H1 (cell line): ENCODE results near the gene MGST2. TPM values are rescaled to one million over a fixed set of nuclear protein-coding genes. Genes with fewer than 3 reads are reported as not detected.

Experiments used
- CTCF ChIA-PET: fragments of 300-600 bp; sonication (Branson Sonifier 250); formaldehyde crosslinking; loops from one replicate; lab custom pipeline; 2021; ENCODE audit not compliant: partially characterized antibody; lab: Charles Lee
- POLR2A ChIA-PET: fragments of 300-600 bp; sonication (Branson Sonifier 250); formaldehyde crosslinking; loops from one replicate; lab custom pipeline; 2021; ENCODE audit warnings: inconsistent platforms; ENCODE audit not compliant: partially characterized antibody; lab: Charles Lee
- DNase-seq, 2 experiments: peaks; one replicate each; pipeline versions ENCODE4 v3.0.0 to v3.0.0-alpha.2; 2010 to 2022; ENCODE audit warnings: low spot score in 2 of 2, low read depth in 1 of 2, mixed read lengths in 1 of 2
- FAIRE-seq: peaks from 2 replicates; lab custom pipeline; 2011; peaks lifted over from hg19 to GRCh38; lab: Jason Lieb, UNC
- H2AFZ ChIP-seq: 2 replicates; pipeline ENCODE4 v1.8.1; 2012; ENCODE audit warnings: low read length, inconsistent platforms
- H2AK5ac ChIP-seq: 2 replicates; pipeline ENCODE4 v1.6.1; 2013; ENCODE audit warnings: low read depth, low read length
- H2BK120ac ChIP-seq: replicated peaks from 2 replicates; pipeline ENCODE3; 2013; ENCODE audit warnings: low read depth, low read length, inconsistent platforms
- H2BK12ac ChIP-seq: 2 replicates; pipeline ENCODE4 v1.6.1; 2013; ENCODE audit warnings: low read depth, low read length
- H2BK15ac ChIP-seq: 2 replicates; pipeline ENCODE4 v1.6.1; 2013; ENCODE audit warnings: low read length
- H2BK20ac ChIP-seq: 2 replicates; pipeline ENCODE4 v1.6.1; 2013; ENCODE audit warnings: low read length
- H2BK5ac ChIP-seq: 2 replicates; pipeline ENCODE4 v1.6.1; 2013; ENCODE audit warnings: low read depth, low read length
- H3K14ac ChIP-seq: 2 replicates; pipeline ENCODE4 v1.6.1; 2013; ENCODE audit warnings: inconsistent platforms; ENCODE audit not compliant: insufficient read length
- H3K18ac ChIP-seq: 2 replicates; pipeline ENCODE4 v1.6.1; 2013; ENCODE audit warnings: low read length; ENCODE audit errors: extremely low read depth
- H3K23ac ChIP-seq: 2 replicates; pipeline ENCODE4 v1.6.1; 2013; ENCODE audit warnings: inconsistent platforms; ENCODE audit not compliant: insufficient read length
- H3K23me2 ChIP-seq: 2 replicates; pipeline ENCODE4 v1.6.1; 2013; ENCODE audit warnings: low read depth, low read length
- H3K27ac ChIP-seq: 2 replicates; pipeline ENCODE4 v1.6.1; 2011; ENCODE audit warnings: low read depth, low read length, inconsistent platforms
- H3K27me3 ChIP-seq, 4 experiments: replicated peaks in 1 of 4; 1 replicate in 1 of 4; 2 replicates in 3 of 4; pipeline versions ENCODE4 v1.6.1 to v1.8.1; 2011 to 2013; ENCODE audit warnings: low read length in 3 of 4, mild to moderate bottlenecking in 3 of 4, inconsistent platforms in 2 of 4, mixed read lengths in 2 of 4, moderate library complexity in 1 of 4; ENCODE audit not compliant: control insufficient read depth in 3 of 4, insufficient read depth in 3 of 4; ENCODE audit errors: extremely low read depth in 1 of 4
- H3K36me3 ChIP-seq, 4 experiments: 2 replicates each; pipeline versions ENCODE4 v1.6.1 to v1.8.1; 2011 to 2013; ENCODE audit warnings: mild to moderate bottlenecking in 4 of 4, low read length in 3 of 4, moderate library complexity in 2 of 4, control low read depth in 1 of 4, inconsistent platforms in 1 of 4; ENCODE audit not compliant: insufficient read depth in 4 of 4, control insufficient read depth in 2 of 4
- H3K4ac ChIP-seq: replicated peaks from 2 replicates; pipeline ENCODE3; 2013; ENCODE audit warnings: low read length, low read depth, mixed read lengths, inconsistent platforms; ENCODE audit not compliant: insufficient read length
- H3K4me1 ChIP-seq, 4 experiments: replicated peaks in 1 of 4; 1 replicate in 1 of 4; 2 replicates in 3 of 4; pipeline versions ENCODE4 v1.6.1 to v1.8.1; 2011 to 2013; ENCODE audit warnings: low read length in 3 of 4, inconsistent platforms in 2 of 4, mixed read lengths in 1 of 4; ENCODE audit not compliant: insufficient read depth in 4 of 4, control insufficient read depth in 3 of 4
- H3K4me2 ChIP-seq, 2 experiments: 2 replicates each; pipeline versions ENCODE4 v1.6.1 to v1.8.1; 2011 to 2013; ENCODE audit warnings: low read depth in 2 of 2, low read length in 2 of 2, control low read depth in 1 of 2, inconsistent platforms in 1 of 2, mild to moderate bottlenecking in 1 of 2; ENCODE audit not compliant: insufficient read depth in 1 of 2
- H3K4me3 ChIP-seq, 4 experiments: fragments of 200-600, 300-600 bp in 1 of 4; sonication (generic), shearing (Covaris generic), sonication (Bioruptor Twin) in 1 of 4; 2 replicates each; pipeline versions ENCODE4 v1.5.1 to v1.8.1; 2011 to 2016; ENCODE audit warnings: low read length in 4 of 4, low read depth in 3 of 4, control low read depth in 2 of 4, inconsistent platforms in 2 of 4, mild to moderate bottlenecking in 2 of 4, mixed read lengths in 1 of 4, moderate library complexity in 1 of 4; ENCODE audit not compliant: insufficient read depth in 2 of 4; ENCODE audit errors: extremely low read depth in 1 of 4
- H3K56ac ChIP-seq: replicated peaks from 2 replicates; pipeline ENCODE3; 2013; ENCODE audit warnings: low read depth, mild to moderate bottlenecking, mixed read lengths, low read length, inconsistent platforms; ENCODE audit not compliant: insufficient read length
- H3K79me1 ChIP-seq: 2 replicates; pipeline ENCODE4 v1.6.1; 2013; ENCODE audit warnings: low read depth, low read length, control low read depth
- H3K79me2 ChIP-seq, 2 experiments: 2 replicates each; pipeline versions ENCODE4 v1.6.1 to v1.8.1; 2012 to 2013; ENCODE audit warnings: low read length in 2 of 2, mild to moderate bottlenecking in 2 of 2, inconsistent platforms in 1 of 2; ENCODE audit not compliant: insufficient read depth in 2 of 2, control insufficient read depth in 1 of 2
- H3K9ac ChIP-seq, 4 experiments: replicated peaks in 1 of 4; 1 replicate in 1 of 4; 2 replicates in 3 of 4; pipeline versions ENCODE4 v1.6.1 to v1.8.1; 2011 to 2013; ENCODE audit warnings: low read depth in 3 of 4, low read length in 3 of 4, control low read depth in 2 of 4, mild to moderate bottlenecking in 2 of 4, moderate library complexity in 2 of 4, inconsistent platforms in 1 of 4; ENCODE audit errors: extremely low read depth in 1 of 4
- H3K9me3 ChIP-seq, 2 experiments: 2 replicates each; pipeline versions ENCODE4 v1.6.1 to v1.8.1; 2012 to 2013; ENCODE audit warnings: mild to moderate bottlenecking in 2 of 2, moderate library complexity in 2 of 2, control low read depth in 1 of 2, inconsistent platforms in 1 of 2, low read depth in 1 of 2, low read length in 1 of 2, mixed read lengths in 1 of 2; ENCODE audit not compliant: insufficient read depth in 2 of 2
- H4K20me1 ChIP-seq, 2 experiments: replicated peaks in 1 of 2; 2 replicates each; pipeline versions ENCODE3 to v1.8.1; 2011 to 2013; ENCODE audit warnings: inconsistent platforms in 2 of 2, low read length in 2 of 2, mild to moderate bottlenecking in 1 of 2; ENCODE audit not compliant: insufficient read depth in 2 of 2, control insufficient read depth in 1 of 2
- H4K5ac ChIP-seq: 2 replicates; pipeline ENCODE4 v1.6.1; 2013; ENCODE audit warnings: low read length, low read depth, mixed read lengths, inconsistent platforms; ENCODE audit not compliant: insufficient read length
- H4K8ac ChIP-seq: 2 replicates; pipeline ENCODE4 v1.8.0; 2013; ENCODE audit warnings: mild to moderate bottlenecking, moderate library complexity, low read length, inconsistent platforms; ENCODE audit not compliant: insufficient read depth; ENCODE audit errors: extremely low read depth
- H4K91ac ChIP-seq: replicated peaks from 2 replicates; pipeline ENCODE3; 2013; ENCODE audit warnings: low read length, mixed read lengths, inconsistent platforms; ENCODE audit not compliant: insufficient read length
- CHD2 ChIP-seq: IDR thresholded peaks from 2 replicates; pipeline ENCODE4 v1.6.1; 2012; ENCODE audit warnings: low read length, improper control_type of control experiment
- CTBP2 ChIP-seq: IDR thresholded peaks from 2 replicates; pipeline ENCODE4 v1.7.0; 2011; ENCODE audit warnings: borderline replicate concordance, mild to moderate bottlenecking, moderate library complexity, mixed read lengths, low read length; ENCODE audit not compliant: insufficient read depth, insufficient read length
- E2F6 ChIP-seq: IDR thresholded peaks from 2 replicates; pipeline ENCODE4 v1.6.1; 2012; ENCODE audit warnings: inconsistent platforms
- GTF2F1 ChIP-seq: IDR thresholded peaks from 2 replicates; pipeline ENCODE4 v1.6.1; 2012; ENCODE audit warnings: low read depth, low read length, improper control_type of control experiment, borderline replicate concordance
- KDM5A ChIP-seq: fragments of 200-600 bp; IDR thresholded peaks from 2 replicates; pipeline ENCODE4 v1.7.1; 2012; ENCODE audit warnings: mild to moderate bottlenecking, low read length, inconsistent platforms, mixed read lengths
- POLR2AphosphoS5 ChIP-seq: IDR thresholded peaks from 2 replicates; pipeline ENCODE4 v1.6.1; 2011; ENCODE audit warnings: low read depth, low read length
- RAD21 ChIP-seq, 2 experiments: IDR thresholded peaks in 1 of 2; conservative IDR thresholded peaks in 1 of 2; 2 replicates each; pipeline ENCODE4 v1.6.1; 2011; ENCODE audit warnings: low read depth in 2 of 2, low read length in 2 of 2, improper control_type of control experiment in 1 of 2, inconsistent platforms in 1 of 2, mild to moderate bottlenecking in 1 of 2, moderate library complexity in 1 of 2
- TBP ChIP-seq: IDR thresholded peaks from 2 replicates; pipeline ENCODE4 v1.6.1; 2011; ENCODE audit warnings: low read depth, low read length, improper control_type of control experiment
- whole genome bisulfite sequencing, 2 experiments: shearing (Covaris generic) in 1 of 2; methylation state at CpG; one replicate each; pipeline versions ENCODE4 v1.1.6 to v1.1.7; 2013 to 2015; ENCODE audit warnings: low lambda C conversion rate in 2 of 2, mixed read lengths in 2 of 2, inconsistent platforms in 1 of 2, low coverage in 1 of 2, missing lambda C conversion rate in 1 of 2; ENCODE audit not compliant: insufficient replicate concordance in 2 of 2, insufficient coverage in 1 of 2, insufficient read length in 1 of 2; ENCODE audit errors: extremely low coverage in 1 of 2, missing lambda C conversion rate in 1 of 2; 5-methylcytosine and 5-hydroxymethylcytosine counted together
- polyA plus RNA-seq, 7 experiments: library from polyadenylated mRNA; depleted of rRNA in 3 of 7; stranded (reverse) in 5 of 7; unstranded in 2 of 7; fragments of >200 nt in 5 of 7; fragments of 200-250 nt in 2 of 7; gene quantifications; 1 replicate in 5 of 7; 2 replicates in 1 of 7; 4 replicates in 1 of 7; pipeline versions ENCODE4 v1.2.1 to v1.2.3, GENCODE V29; 2011 to 2013; ENCODE audit warnings: missing spikeins in 2 of 7, mixed read lengths in 2 of 7
- total RNA-seq: library from RNA; stranded (reverse); fragmentation: NEBNext Ultra II Directional; extraction: Animal tissue kit (Norgen Biotek cat#: 25700); gene quantifications from 2 replicates; pipeline ENCODE4 v1.2.1, GENCODE V29; 2021

MGST2 gene
- total and polyA plus RNA-seq, 2 of the 8 experiments (the other 6 are each of a cell fraction or from before 2014, with no cell fraction given), result 8.0 to 13.6 TPM

DNA sequence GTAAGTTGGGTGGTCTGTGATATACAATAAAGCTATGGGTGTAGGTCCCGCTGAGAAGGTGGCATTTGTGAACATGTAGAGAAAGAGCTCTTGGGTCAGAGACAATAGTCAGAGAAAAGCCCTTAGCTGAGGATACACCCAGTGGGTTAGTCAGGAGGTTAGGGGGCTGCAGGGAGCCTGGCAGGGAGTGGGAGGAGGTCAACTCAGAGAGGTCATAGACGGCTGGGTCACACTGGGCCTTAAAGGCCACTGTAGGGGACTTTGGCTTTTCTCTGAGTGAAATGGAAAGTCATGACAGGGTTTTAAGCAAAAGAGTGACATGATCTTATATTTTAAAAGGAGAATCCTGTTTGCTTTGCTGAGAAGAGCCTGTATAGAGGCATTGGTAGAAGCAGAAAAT, 16.7 kb downstream of the MGST2 start:
- Histone ChIP-seq H3K4me2 (no peak overlapping the region), H2BK20ac (no peak overlapping the region), H3K23ac (no peak overlapping the region), H3K9ac (no peak overlapping the region), H2AFZ (no peak overlapping the region), H2BK12ac (no peak overlapping the region), H3K36me3 (no peaks in the 10 kb centered on the region), H2BK5ac (no peak overlapping the region), H4K8ac (no peak overlapping the region), H4K91ac (no peak overlapping the region), H3K18ac (no peak overlapping the region), H2AK5ac (no peak overlapping the region), H2BK15ac (no peak overlapping the region), H2BK120ac (no peak overlapping the region), H3K23me2 (no peaks in the 10 kb centered on the region), H3K27ac (no peak overlapping the region), H3K9me3 (no peaks in the 10 kb centered on the region), H3K14ac (no peak overlapping the region), H3K79me2 (no peaks in the 10 kb centered on the region), H3K4ac (no peak overlapping the region), H3K27me3 (no peaks in the 10 kb centered on the region), H3K4me1 (no peaks in the 10 kb centered on the region), H4K5ac (no peak overlapping the region), H4K20me1 (no peaks in the 10 kb centered on the region), H3K79me1 (no peaks in the 10 kb centered on the region), H3K4me3 (no peak overlapping the region), H3K56ac (no peak overlapping the region)
- FAIRE-seq (no peak), DNase-seq (no peak)
- CTCF ChIA-PET, result interaction anchor here (0.7 to 3.9 kb wide), 7 partner anchors 10 to 62 kb away, joined by 3 to 25 read pairs (median 3); no protein-coding TSS in a partner anchor
- WGBS, 2 experiments, result 94% methylated on average over 2 of the region's 2 CpGs; no CpG with 5 or more reads in 1 of the 2 experiments
- POLR2A ChIA-PET, result interaction anchor here (0.6 to 0.7 kb wide), 2 partner anchors 14 to 369 kb away, joined by 3 read pairs; no protein-coding TSS in a partner anchor
- TF ChIP-seq KDM5A (no peak), CHD2 (no peak), POLR2AphosphoS5 (no peak), CTBP2 (no peak), RAD21 (IDR thresholded peaks at IDR 0.05 in 1 of 2, conservative IDR thresholded peaks at IDR 0.05 in 1 of 2; ENCODE audit: low read depth in 2 of 2, low read length in 2 of 2) (no peak), TBP (no peak), E2F6 (no peak), GTF2F1 (no peak)
